Measurements from ENCODE around the gene DAP.
"Not testable (repeated sequence)": the region's sequence is repeated elsewhere in the genome, so short reads cannot be mapped to it uniquely, and the experiment has no call there.

DAP gene

DNA sequence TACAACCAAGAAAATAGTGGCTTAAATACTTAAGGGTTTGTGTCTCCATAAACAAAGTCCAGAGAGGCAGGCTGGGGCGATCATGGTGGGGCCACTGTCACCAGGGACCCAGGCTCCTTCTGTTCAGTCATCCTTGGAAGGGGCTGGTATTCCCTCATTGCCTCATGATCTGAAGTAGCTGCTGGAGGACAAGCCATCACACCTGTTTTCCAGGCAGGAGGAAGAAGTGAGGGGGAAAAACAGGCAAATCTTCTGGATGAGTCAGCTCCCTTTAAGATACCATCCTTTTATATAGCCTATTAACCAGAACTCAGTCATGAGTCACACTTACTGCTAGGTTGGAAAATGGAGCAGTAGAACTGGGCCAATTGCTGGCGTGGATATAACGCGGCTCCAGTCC lies 92.3 kb downstream of the DAP start:
- no peak for DNase-seq

DNA sequence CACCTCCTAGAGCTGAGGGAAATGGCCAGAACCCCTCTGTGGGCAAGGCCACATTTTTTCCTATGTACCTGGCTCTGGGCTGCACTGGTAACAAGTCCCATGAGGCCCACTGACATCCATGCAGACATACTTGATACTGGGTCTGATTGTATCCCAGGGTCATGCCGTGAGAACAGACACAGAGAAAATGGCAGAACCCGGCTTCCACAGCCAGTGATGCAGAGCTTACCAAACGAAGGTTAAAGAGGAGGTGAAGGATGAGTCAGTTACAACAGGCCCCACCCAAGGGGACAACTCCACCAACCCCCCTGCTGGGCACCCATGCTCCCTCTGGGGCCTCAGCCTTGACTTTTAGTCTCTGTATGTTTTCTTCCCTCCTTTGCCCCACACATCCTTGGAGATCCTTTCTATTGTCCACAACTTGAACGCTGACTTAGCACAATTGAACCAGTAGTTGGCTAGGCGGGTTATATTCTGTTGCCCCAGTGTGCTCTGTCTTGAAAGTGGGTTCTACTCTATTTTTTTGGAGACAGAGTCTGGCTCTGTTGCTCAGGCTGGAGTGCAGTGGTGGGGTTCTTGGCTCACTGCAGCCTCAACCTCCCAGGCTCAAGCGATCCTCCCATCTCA lies 93.5 kb downstream of the DAP start:
- no peak for DNase-seq

DNA sequence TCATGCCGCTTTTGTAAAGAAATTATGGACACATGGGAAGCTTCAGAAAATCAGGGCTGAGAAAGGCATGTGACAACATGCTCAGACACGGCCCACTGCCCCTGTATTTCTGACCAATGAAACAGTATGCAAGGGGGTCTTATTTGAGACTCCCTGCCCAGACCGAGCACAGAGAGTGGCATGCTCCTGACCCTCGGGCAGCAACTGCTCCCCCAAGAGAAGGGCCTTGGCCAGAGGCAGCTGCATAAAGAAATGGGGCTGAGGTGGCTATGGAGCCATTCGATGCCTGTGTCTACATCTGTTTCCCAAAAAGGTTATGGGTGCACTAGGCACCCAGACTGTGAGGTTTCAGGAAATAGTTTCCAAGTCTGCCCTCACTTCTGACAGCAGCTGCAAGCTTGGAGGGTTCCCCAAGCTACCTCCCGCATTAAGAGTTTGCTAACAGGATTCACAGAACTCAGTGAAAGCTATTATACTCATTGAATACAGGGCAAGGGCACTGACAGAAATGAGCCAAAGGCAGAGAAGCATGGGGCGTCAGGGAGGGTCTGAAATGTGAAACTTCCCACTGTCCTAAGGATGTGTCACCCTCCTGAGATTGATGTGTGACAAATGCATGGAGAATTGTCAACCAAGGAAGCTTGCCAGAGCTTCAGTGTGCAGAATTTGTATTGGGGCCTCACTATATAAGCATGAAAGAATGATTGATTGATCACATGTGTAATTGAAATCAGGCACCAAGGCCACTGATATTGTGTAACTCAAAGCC lies 94.3 kb downstream of the DAP start:
- DNase-seq, result no peak

DNA sequence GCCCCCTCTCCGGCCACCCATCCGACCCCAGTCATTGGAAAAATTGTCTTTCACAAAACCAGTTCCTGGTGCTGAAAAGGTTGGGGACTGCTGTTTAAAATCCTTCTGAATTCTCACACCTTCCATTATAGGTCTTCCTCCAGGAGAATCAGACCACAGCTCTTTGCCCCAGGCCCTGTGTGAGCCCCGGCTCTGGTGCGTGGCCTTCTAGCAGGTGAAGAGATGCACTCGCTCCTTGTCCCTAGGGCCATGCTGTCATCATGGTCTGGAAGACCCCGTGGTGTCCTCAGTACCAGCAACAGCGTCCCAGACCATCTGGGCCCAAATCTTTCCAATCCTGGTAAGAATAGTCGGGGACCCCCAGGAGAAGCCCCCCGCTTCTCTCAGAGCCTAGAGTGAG lies 95.2 kb downstream of the DAP start:
- DNase-seq, result no peak

DNA sequence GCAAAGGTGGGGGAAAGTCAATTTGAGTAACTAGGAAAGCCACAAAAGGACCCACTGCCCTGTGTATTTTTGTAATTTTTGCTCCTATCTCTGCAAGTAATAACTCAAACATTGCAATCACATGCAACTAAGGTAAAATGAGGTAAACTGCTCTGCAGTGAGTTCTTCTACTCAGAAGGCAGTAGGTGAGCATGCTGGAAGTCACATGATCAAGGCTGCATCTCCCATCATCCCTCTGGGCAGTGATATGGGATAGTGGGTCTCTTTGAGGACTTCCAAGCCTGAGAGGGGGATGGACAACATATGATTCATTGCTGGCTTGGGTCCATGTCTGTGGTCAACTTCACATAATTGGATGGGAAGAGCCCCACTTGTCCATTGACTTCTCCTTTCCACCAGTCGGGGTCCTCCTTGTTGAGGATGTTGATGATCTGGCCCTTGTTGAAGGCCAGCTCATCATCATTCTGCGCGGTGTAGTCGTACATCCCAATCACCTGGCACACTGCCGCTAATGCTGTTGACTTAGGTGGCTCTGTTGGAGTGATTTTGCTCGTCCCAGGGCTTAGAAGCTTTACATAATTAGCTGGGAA lies 96.8 kb downstream of the DAP start:
- DNase-seq, result not testable (repeated sequence)

DNA sequence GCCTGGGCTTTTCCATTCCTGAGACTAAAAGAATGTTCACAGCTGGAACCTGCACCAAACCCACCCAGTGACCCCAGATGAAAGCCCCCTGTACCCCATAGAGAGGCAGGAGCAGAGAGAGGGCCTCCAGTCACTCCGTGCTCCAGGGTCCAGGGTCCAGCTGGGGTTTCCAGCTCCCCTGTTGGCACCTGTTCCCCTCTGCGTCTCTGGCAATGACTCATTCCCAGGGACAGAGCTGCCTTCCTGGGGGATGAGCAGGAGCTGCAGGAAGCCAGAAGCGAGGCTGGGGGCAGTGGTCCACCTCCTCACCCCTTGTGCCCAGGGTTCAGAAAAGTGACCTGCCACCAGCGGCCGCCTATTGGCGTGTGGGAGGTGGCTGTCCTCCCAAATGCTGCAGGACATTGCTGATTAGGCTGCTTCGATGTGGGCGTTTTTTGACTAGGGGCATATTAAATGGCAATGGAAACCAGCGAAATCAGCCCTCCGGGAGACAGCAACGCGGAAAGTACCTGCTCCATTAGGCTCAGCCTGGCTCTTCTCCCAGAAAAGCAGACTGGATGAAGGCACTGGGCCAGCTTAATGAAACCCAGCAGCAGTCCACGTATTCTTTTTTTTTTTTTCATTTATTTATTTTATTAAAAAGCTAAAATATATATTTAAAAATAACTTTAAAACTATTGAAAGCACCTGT lies 97.4 kb downstream of the DAP start:
- DNase-seq, result no peak

DNA sequence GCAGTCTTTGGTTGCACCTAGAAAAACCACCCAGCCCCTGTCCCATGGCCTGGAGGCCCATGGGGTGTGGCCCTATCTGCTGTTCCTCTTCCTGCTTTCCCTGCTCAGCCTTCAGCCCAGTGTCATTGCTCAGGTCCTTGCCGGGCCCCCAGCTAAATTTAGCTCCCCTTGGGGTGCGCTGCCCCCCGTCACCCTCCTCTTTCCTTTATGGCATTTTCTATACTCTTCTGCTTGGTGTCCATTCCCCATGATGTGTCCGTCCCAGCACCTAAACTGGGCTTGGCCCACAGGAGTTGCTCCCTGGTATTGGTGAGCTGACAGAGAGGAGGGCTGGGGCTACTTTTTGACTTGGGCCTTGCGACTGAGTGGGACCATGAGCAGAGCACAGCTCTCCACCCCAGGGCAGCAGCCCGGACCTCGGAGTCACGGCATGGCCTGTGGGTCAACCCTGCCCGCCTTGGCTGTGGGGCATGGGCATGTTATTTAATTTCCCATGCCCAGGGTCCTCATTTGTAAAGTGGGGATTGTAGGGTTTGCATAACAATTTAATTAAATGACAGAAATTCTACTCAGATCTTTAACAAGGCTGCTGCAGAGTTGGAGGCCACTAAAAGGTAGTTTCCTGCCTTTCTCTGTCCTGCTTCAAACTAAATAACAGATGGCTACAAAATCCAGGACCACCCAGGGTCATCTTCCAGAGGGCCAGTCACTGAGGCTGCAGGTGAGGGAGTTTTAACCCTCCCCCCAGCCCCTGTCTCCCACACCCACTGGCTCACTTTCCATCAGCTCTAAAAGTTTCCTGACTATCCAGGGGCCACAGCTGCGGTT lies 98.2 kb downstream of the DAP start:
- DNase-seq, result no peak

DNA sequence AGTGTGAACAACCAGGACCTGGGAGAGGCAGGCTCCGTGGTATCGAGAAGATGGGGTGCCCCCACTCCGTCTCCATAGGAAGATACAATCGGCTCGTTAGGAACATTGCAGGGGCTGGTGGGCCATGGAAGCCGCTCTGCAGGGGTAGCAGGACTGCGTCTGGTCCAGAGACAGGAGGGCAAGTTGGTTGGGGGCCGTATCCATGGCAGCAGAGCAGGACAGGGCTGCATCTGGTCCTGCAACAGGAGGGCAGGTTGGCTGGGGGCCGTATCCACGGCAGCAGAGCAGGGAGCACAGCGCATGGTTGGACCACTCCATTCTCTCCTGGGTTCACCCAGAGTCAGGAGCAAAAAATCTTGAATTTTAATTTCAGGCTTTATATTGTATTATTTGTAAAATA lies 99.0 kb downstream of the DAP start:
- no peak for DNase-seq

DNA sequence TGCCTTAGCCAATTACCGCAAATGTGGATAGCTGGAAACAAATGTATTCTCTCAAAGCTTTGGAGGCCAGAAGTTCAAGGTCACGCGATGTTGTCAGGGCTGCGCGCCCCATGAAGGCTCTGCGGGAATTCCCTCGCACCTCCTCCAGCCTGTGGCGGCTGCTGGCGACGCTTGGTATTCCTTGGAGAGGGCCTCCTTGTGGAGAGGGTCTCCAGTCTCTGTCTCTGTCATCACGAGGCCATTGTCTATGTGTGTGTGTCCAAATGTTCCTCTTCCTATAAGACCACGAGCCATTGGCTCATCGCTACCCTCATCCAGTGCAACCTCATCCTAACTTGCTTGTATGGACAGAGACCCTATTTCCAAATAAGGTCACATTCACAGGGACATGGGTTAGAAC lies 99.6 kb downstream of the DAP start:
- no peak for DNase-seq

DNA sequence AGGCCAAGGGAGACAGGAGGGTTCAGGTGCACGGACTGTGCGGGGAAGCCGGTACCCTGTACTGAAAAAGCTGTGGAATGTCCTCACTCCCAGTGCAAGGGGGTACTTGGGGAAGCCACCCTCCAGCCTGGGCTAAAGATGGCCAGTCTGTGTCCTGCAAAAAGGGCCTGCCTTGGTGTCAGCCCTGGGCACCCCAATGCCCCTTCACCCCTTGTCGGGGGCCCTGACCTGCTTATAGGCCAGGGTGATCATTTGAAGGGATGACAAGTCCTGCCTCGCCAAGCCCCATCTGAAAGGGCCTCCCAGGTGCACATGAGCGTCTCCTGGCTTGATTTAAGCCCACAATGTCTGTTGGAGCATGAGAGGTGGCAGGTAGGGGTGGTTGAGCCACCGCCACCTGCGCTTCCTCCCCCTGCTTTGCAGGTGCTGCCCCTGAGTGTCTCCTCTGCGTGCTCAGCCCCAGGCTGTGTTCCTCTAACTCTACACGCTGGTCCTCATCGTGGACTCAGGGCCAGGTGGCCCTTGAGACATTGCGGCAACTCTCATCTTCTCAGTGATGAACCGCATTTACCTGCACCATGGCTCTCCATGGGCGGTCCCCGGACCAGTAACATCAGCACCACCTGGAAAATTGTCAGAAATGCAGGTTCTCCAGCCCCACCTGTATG lies 100.2 kb downstream of the DAP start:
- DNase-seq, result no peak

DNA sequence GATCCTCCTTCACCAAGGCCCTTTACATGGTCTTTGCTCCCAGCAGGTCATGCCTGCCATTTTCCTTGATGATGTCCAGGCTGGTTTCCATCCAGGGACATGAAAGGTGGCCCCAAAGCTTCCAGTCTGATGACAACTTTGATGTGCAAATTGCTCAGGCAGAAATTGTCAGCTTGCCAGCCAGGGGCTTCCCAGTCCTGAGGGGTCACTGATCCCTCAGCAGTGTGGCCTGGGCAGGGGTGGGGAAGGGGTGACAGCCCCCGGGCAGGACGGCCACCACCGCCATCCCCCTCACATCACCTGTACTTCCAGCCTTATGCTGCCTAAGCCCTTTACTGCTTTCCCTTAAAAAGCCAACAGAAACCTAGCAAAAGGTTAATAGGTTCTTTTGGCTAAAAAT lies 100.9 kb downstream of the DAP start:
- DNase-seq, result no peak

DNA sequence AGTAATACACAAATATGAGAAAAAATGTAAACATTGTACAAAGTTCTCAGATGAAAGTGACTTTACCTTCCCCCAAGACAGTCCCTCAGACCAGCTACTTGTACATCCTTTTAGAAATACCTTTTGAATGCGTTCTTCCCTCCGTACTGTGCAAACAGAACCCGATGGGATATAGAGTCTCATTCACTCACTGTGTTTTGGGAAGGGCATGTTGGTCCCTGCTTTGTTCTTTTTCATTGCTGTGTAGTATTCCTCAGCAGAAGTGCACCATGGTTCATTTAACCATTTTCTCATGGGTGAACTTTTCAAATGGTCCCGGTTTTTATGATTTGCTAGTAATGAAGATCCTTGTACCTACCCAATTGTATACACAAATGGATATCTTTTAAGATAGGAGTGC lies 102.8 kb downstream of the DAP start:
- no peak for DNase-seq

DNA sequence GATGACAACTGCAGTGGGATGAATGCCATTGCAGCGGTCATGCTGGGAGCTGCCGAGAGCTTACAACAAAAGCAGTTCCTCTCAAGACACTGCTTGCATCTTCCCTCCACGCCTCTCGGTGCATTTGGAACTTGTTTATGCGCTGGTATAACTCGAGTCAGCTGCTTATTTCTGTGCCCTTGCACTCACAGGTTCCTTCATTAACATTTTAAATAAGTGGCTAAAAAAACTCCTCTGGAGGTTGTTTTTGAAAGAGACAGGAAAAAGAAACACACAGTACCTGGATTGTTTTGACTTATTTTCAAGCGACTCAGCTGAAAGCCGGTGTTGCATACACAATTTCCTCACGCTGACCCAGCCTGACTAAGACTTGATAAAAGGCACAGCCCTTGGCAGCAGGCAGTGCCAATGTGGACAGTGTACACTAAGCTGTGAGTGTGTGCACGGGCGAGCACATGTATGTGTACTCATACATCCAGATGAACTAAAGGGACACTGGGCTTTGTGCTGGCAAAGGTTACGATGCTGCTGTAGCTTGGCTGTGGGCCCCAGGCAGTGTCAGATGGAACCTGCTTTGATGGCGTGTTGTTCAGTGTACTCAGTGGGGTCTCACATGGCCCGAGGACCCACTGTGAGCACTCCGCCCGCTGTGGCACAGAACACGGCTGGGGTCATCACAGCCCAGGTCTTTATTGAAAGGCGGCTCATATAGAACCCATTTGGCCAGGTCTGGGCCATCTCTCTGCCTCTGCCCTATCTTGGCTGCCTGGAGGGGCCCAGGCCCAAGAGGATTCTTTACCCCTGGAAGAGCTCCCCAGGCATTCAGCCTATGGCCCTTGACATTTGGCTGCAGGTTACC lies 104.8 kb downstream of the DAP start:
- DNase-seq, result no peak

DNA sequence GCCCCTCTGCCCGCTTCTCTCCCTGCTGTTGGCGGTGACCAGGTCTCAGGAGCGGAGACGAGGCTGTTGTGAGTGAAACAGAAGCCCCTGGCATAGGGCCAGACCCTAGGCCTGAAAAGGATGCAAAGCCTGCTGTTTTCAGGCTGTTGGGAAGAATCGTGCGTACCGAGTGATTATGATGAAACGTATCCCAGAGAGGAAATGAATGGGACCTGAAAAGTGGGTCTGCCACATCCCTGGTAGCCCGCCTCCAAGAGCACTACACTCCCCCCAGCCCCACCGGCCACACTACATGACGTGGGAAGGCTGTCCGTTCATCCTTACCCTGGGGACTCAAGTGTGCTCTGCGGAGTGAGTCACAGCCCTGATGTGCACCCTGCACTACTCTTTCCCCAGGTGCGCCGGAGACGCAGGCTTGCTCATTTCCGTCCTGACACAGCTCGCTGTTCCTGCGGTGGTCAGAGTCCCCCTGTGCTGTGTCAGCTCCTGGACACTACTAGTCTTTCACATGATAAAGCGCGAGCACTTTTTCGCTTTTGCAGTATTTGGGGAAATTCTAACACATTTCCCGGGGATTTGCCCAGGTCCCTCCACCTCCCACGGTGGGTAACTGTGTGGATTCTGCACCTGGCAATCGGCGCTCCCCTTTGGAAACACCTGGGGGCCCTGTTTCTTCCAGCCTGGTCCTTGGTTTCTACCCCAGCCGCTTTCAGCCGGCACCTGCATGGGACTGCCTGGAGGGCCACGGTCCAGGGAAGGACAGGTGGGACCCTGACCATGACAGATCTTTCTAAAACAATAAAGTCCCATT lies 105.7 kb downstream of the DAP start:
- DNase-seq, result no peak

DNA sequence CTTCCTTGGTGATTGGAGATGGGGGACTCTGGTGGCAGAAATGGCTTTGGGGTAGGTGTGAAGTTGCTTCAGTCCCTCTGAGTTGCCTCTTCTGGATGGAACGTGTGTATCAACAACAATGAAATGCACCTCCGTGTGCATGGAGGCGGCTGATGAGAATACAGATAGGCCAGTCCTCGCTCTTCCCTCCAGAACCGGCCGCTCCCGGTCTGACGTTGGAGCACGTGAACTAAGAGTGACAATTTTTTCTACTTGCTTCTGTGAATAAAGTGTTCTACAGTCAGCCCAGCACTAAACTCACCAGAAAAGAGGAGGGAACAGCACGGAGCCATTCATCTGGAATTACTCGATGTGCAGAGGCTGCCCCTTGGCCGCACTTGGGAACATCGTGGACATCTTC lies 106.5 kb downstream of the DAP start:
- no peak for DNase-seq

DNA sequence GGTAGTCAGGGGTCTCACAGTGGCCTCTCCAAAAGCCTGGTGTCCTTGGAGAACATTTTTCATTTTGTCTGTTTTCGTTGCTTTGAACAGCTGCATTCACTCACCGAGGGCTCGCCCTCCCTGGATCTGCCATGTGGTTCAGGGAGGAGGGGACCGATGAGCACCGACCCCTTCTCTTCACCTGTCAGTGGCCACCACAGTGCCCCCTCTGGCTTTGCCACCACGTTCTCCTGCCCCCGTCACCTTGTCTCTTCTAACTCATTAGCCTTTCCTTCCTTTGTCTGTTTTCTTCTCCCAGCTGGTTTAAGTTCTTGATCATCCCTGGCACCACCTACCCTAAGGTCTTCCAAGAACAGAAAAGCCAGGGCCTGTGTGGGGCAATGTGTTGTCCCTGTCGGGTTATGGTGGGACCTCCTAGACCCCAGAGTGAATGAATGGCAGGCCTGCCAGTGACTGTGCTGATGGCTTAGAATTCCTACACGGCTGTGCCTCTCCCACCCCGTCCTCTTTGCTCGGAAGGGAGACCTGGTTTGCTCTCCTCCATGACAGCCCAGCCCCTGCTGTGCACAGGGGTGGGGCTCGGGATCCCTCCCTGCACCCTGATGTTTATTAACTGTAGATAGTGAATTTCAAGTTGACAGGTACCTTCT lies 107.2 kb downstream of the DAP start:
- DNase-seq, result no peak

DNA sequence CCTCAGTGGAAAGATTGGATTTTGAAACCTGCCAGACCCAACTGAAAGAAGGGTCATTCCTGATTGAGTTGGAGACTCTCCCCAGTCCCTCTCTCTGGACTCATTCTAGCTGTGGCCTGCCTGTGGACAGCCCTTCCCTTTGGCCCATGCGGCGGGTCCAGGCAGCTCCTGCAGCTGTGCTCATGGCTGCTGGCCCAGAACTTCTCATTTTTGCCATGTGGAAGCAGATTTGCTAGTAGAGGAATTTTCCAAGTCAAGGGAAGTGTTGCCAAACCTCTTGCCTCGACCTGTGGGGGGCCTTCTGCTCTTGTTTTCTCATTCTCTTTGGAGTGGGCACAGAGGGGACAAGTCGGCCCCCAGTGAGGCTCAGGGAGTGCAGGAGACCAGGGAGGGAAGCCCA lies 108.0 kb downstream of the DAP start:
- DNase-seq, result no peak

DNA sequence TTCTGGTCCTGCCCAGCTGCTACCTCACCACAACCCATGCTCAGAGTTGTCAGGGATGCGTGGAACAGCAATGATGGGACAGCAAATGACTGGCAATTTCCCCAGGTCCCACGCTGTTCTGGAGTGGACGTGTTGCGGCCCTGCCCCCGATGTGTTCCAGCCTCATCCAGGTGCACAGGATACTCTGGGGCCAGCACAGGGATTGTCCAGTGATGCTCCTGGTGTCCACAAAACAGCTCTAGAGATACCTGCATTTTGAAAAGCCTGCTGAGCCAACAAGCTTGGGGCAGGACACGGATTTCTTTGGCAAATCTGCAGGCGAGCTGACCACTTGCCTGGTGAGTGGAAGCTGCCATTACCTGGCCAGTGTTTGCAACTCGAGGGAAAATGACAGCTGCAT lies 108.4 kb downstream of the DAP start:
- DNase-seq, result no peak

DNA sequence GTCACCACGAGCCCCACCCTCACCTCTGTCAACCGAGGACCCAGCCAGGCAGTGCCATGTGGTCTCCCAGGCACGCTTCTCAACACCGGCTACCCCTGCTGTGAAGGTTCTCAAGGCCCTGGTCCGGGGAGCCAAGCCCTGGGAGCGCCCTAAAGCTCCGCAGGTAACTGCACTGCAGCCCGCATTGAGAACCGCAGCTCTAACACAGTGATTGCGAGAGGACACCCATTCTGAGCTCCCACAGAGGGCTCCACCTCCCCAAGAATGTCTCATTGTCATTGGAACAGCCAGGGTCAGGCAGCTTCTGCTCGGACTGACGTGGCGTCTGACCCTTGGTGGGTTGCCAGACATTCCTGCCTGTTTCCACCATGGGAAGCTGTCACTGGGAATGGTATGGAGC lies 108.9 kb downstream of the DAP start:
- no peak for DNase-seq
